Motor neuron (in vitro differentiated cells): Measurements from ENCODE around the gene P2RX3. TPM values are rescaled to one million over a fixed set of nuclear protein-coding genes. Genes with fewer than 3 reads are reported as not detected.

Experiments used
- ATAC-seq, 8 experiments: fragments of 200-7000 bp; cut with Tn5 transposase; replicated peaks in 6 of 8; 2 replicates each; pipeline ENCODE4 v1.8.0; 2021; ENCODE audit warnings: mild to moderate bottlenecking in 8 of 8, moderate library complexity in 8 of 8
- H3K27ac ChIP-seq, 2 donors: fragments of 250-450 bp; sonication (Bioruptor Pico); 2 replicates each; pipeline ENCODE4 v1.9.0; 2021; ENCODE audit warnings: antibody characterized with exemption in 2 of 2, mild to moderate bottlenecking in 2 of 2, moderate library complexity in 1 of 2
- H3K4me1 ChIP-seq, 2 donors: fragments of 250-450 bp; sonication (Bioruptor Pico); replicated peaks in 1 of 2; 2 replicates each; pipeline ENCODE4 v1.6.1; 2021; ENCODE audit warnings: antibody characterized with exemption in 2 of 2, mild to moderate bottlenecking in 2 of 2, moderate library complexity in 1 of 2
- H3K4me3 ChIP-seq, 5 donors: fragments of 250-450 bp; sonication (Bioruptor Pico); 2 replicates each; pipeline ENCODE4 v1.9.0; 2021; ENCODE audit warnings: antibody characterized with exemption in 5 of 5, mild to moderate bottlenecking in 5 of 5, moderate library complexity in 4 of 5
- WGBS, 10 experiments: fragments of 450-650 bp; shearing (Covaris generic); methylation state at CpG; one replicate each; pipeline ENCODE4 v1.0.0; 2022; 5-methylcytosine and 5-hydroxymethylcytosine counted together
- in situ Hi-C, 9 experiments: fragments of 400-800 bp; cut with MboI; loops; one replicate each; pipeline ENCODE4 v1.15.0; 2021; ENCODE audit warnings: low sequenced_read_pairs in 9 of 9, low pct_unique_long_range_greater_than_20kb in 2 of 9; ENCODE audit not compliant: unreplicated experiment in 9 of 9
- total RNA-seq, 8 experiments: library from RNA; unstranded; fragments of 300-600 nt; gene quantifications; 2 replicates each; pipeline versions ENCODE4 v1.2.3 to v1.2.4, GENCODE V29; 2022

P2RX3 gene
- total RNA-seq, 8 experiments from 2014 or later = 0.36 to 153 (median 99.5) TPM; not detected in 2

DNA sequence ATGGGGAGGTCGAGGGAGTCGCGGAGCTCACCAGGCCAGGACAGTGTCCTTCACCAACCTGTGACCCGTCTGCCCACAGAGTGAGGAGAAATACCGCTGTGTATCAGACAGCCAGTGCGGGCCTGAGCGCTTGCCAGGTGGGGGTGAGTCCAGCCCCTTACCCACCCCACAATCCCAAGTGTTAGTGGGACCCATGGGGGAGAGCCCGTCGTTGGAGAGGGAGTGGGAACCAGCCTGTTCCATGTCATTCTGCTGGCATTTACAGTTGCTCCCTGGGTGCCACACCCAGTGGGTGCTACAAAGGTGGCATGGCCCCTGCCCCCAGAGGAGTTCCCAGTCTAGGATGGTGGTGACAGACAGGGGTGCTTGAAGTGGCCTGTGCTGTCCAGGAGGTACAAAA, 9.2 kb downstream of the P2RX3 start:
- Histone ChIP-seq H3K4me1 (peaks cover 26 to 30% of the 10 kb centered on the region in 2 donors), H3K27ac (no peak overlapping the region), H3K4me3 (no peak overlapping the region)
- ATAC-seq = no peak
- in situ Hi-C loops = loop anchor here in 2 of 9 experiments (25.0 kb wide), 2 partner anchors 115 to 165 kb away; partner anchors contain the start of genes RTN4RL2 (in 1 of the 2) and SLC43A1 (in 1 of the 2)
- 90% methylated on average over 4 of the region's 9 CpGs; no CpG with 5 or more reads in 9 of the 10 experiments for WGBS, 10 experiments

- in situ Hi-C loops = loop anchor here in 2 of 9 experiments (25.0 kb wide), 2 partner anchors 114 to 164 kb away; partner anchors contain the start of genes RTN4RL2 (in 1 of the 2) and SLC43A1 (in 1 of the 2)
- no peak overlapping the region for H3K4me3 ChIP-seq
- WGBS, 10 experiments = 50 to 62% methylated on average over 2 to 4 of the region's 7 CpGs; no CpG with 5 or more reads in 8 of the 10 experiments
- peaks cover 19 to 29% of the 10 kb centered on the region in 2 donors for H3K4me1 ChIP-seq
- ATAC-seq = no peak
- no peak overlapping the region for H3K27ac ChIP-seq
Measured at GRCh38 chr11:57348052-57348451, 9.9 kb downstream of the P2RX3 start.

DNA sequence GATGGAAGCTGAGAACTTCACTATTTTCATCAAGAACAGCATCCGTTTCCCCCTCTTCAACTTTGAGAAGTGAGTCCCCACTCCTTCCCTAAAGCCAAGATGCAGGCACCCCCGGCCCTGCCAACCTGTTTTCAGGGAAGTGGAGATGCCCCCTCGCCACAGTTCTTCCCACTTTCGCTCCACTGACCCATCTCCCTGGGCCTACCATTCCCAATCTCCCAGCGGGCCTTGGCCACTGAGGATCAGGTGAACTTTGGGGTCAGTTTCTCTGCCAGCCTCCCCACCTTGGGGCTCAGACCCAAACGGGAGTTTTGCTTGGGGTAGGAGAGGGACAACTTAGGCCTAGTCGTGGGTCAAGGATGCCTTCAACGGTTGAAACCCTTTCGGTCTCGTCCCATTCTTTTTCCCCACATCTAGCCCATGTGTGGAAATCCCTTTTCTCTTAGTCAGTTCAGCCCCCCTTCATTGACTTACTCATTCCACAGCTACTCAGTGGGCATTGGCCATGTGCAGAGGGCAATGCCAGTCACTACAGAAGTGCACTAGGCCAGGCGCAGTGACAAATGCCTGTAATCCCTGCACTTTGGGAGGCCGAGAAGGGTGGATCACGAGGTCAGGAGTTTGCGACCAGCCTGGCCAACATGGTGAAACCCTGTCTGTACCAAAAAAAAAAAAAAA, 10.6 kb downstream of the P2RX3 start:
- in situ Hi-C loops = loop anchor here in 2 of 9 experiments (25.0 kb wide), 2 partner anchors 114 to 164 kb away; partner anchors contain the start of genes RTN4RL2 (in 1 of the 2) and SLC43A1 (in 1 of the 2)
- Histone ChIP-seq H3K4me3 (no peak overlapping the region), H3K27ac (no peak overlapping the region), H3K4me1 (peaks cover 17 to 27% of the 10 kb centered on the region in 2 donors)
- no peak for ATAC-seq
- 70 to 100% (median 92%) methylated on average over 2 to 6 of the region's 14 CpGs; no CpG with 5 or more reads in 3 of the 10 experiments for WGBS, 10 experiments

GRCh38 chr11:57349491-57350274, 11.5 kb downstream of the P2RX3 start:
- in situ Hi-C loops = loop anchor here in 4 of 9 experiments (25.0 kb wide), 4 partner anchors 113 to 188 kb away; partner anchors contain the start of genes RTN4RL2 (in 1 of the 4), SLC43A1 (in 1 of the 4), SMTNL1 (in 1 of the 4) and TIMM10 (in 1 of the 4)

DNA sequence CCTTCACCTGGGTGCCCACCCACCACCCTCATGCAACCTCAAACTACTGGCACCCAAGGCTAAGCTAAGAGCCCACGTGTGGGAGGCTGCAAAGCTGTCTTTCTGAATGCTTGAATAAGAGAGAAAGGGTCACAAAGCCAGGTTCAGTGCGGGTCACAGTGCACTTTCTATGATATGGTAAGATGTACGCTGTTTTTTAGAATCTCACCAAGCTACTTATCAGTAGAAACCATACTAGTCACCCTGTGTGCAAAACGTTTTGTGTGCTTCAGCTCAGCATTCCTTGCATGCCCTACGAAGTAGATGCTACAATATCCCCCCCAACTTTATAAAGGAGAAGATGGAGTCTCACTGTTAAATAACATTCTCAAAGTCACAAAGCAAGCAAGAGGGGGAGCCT, 14.9 kb downstream of the P2RX3 start:
- no peak overlapping the region for H3K27ac ChIP-seq
- 22 to 69% (median 50%) methylated on average over 1 to 4 of the region's 5 CpGs; no CpG with 5 or more reads in 3 of the 10 experiments for WGBS, 10 experiments
- ATAC-seq = no peak
- in situ Hi-C loops = loop anchor here in 2 of 9 experiments (25.0 kb wide), 2 partner anchors 134 to 184 kb away; partner anchors contain the start of genes SMTNL1 (in 1 of the 2) and TIMM10 (in 1 of the 2)
- peaks cover 5 to 17% of the 10 kb centered on the region in 2 donors for H3K4me1 ChIP-seq
- no peak overlapping the region for H3K4me3 ChIP-seq

More at GRCh38 chr11:57349491-57350274, 11.5 kb downstream of the P2RX3 start:
- Histone ChIP-seq H3K4me3 (no peak overlapping the region), H3K4me1 (peaks cover 11 to 25% of the 10 kb centered on the region in 2 donors), H3K27ac (no peak overlapping the region)
- WGBS, 10 experiments = 23 to 60% (median 40%) methylated on average over 1 to 10 of the region's 31 CpGs; no CpG with 5 or more reads in 3 of the 10 experiments
- peak; percentile 68 to 89 (median 78) for ATAC-seq

DNA sequence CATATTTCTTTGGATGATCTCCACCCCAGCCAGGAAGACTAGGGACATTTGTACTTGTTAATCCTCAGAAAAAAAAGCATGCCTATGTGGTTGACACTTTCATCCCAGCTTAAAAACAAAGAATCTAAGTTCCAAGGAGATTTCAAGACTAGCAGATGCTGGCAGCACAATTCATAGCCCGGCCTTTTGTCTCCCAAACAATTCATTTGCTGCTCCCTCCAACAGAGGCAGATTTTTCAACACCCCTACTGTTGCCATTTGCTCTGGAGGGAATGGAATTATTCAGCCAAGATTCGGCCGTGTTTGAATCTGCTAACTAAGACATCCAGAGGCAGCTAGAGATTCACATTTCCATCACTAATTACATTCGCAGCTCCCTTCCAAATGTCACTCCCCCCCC, 15.3 kb downstream of the P2RX3 start:
- Histone ChIP-seq H3K27ac (no peak overlapping the region), H3K4me3 (no peak overlapping the region), H3K4me1 (peaks cover 5 to 17% of the 10 kb centered on the region in 2 donors)
- WGBS, 10 experiments = 0 to 63% (median 11%) methylated on average over 1 to 4 of the region's 4 CpGs; no CpG with 5 or more reads in 4 of the 10 experiments
- in situ Hi-C loops = loop anchor here in 2 of 9 experiments (25.0 kb wide), 2 partner anchors 134 to 184 kb away; partner anchors contain the start of genes SMTNL1 (in 1 of the 2) and TIMM10 (in 1 of the 2)
- ATAC-seq = peak in 2 of 8 experiments; percentile 4 to 18

GRCh38 chr11:57353852-57354251, 15.7 kb downstream of the P2RX3 start:
- in situ Hi-C loops = loop anchor here in 2 of 9 experiments (25.0 kb wide), 2 partner anchors 133 to 183 kb away; partner anchors contain the start of genes SMTNL1 (in 1 of the 2) and TIMM10 (in 1 of the 2)
- ATAC-seq = no peak
- 40 to 70% (median 67%) methylated on average over 1 to 4 of the region's 4 CpGs; no CpG with 5 or more reads in 4 of the 10 experiments for WGBS, 10 experiments
- H3K4me1 ChIP-seq = peaks cover 5 to 18% of the 10 kb centered on the region in 2 donors
- no peak overlapping the region for H3K4me3 ChIP-seq
- H3K27ac ChIP-seq = no peak overlapping the region

DNA sequence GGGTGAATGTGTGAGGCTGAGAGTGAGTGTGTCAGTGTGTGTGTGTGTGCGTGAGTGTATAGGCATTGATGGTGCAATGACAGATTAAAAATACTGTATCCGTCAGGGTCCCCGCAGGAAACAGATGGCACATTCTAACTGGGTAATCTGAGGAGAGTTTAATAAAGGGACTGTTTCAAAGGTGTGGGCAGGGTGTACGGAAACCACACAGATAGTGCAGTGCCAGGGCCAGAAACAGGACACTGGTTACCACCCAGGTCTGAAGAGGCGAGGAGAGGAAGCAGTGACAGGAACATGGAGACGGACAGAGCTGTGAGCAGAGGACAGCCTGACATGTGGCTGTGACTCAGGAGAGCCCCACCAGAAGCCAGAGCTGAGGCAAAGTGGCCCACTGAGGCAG, 16.5 kb downstream of the P2RX3 start:
- ATAC-seq = no peak
- Histone ChIP-seq H3K4me3 (no peak overlapping the region), H3K4me1 (peaks cover 5 to 12% of the 10 kb centered on the region in 2 donors), H3K27ac (no peak overlapping the region)
- in situ Hi-C loops = loop anchor here in 2 of 9 experiments (25.0 kb wide), 2 partner anchors 133 to 183 kb away; partner anchors contain the start of genes SMTNL1 (in 1 of the 2) and TIMM10 (in 1 of the 2)
- WGBS, 10 experiments = 50 to 100% (median 100%) methylated on average over 1 to 5 of the region's 6 CpGs; no CpG with 5 or more reads in 5 of the 10 experiments

DNA sequence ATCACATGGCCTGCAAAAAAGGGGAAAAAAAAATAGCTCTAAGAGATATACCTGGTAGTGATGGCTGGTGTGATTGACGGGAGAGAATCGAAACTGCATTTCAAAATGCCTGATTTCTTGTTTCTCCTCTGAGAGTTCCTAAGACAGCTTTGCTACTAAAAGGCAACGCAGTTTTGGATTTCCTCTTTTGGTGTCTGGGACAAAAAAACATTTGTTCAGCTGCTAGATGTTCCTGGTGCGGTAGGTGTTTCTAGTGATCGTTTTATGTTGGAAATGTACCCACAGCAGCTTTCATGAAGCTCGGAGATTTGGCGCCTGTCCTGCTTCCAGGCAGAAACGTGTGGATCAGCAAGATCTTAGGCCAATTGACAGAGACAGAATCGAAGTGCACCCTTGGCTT, 18.1 kb downstream of the P2RX3 start:
- Histone ChIP-seq H3K27ac (no peak overlapping the region), H3K4me3 (no peak overlapping the region), H3K4me1 (peaks cover 5 to 11% of the 10 kb centered on the region in 2 donors)
- in situ Hi-C loops = loop anchor here in 2 of 9 experiments (25.0 kb wide), 2 partner anchors 131 to 181 kb away; partner anchors contain the start of genes SMTNL1 (in 1 of the 2) and TIMM10 (in 1 of the 2)
- WGBS, 10 experiments = 10 to 98% (median 75%) methylated on average over 2 to 9 of the region's 9 CpGs; no CpG with 5 or more reads in 1 of the 10 experiments
- no peak for ATAC-seq

DNA sequence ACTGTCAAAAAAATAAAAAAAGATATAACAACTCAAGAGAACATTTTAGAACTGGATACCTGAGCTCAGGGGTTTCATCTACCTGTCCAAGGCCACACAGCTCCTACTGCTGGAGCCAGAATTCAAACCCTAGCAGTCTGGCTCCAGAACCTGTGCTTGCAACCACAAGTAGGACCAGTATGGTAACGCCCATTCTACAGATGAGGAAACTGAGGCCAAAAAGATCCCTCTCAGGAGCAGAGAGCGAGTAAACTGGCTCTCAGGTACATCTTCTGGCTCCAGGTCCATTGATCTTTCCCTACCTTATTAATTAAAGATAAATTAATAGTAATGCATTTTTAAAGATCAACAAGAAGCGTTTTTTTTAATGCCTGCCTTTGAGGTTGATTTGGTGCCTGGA, 19.2 kb downstream of the P2RX3 start:
- ATAC-seq = no peak
- in situ Hi-C loops = loop anchor here in 2 of 9 experiments (25.0 kb wide), 2 partner anchors 130 to 180 kb away; partner anchors contain the start of genes SMTNL1 (in 1 of the 2) and TIMM10 (in 1 of the 2)
- no peak overlapping the region for H3K4me3 ChIP-seq
- peaks cover 5 to 11% of the 10 kb centered on the region in 2 donors for H3K4me1 ChIP-seq
- 0 to 100% (median 88%) methylated on average over 1 to 3 of the region's 3 CpGs for WGBS, 10 experiments
- no peak overlapping the region for H3K27ac ChIP-seq

DNA sequence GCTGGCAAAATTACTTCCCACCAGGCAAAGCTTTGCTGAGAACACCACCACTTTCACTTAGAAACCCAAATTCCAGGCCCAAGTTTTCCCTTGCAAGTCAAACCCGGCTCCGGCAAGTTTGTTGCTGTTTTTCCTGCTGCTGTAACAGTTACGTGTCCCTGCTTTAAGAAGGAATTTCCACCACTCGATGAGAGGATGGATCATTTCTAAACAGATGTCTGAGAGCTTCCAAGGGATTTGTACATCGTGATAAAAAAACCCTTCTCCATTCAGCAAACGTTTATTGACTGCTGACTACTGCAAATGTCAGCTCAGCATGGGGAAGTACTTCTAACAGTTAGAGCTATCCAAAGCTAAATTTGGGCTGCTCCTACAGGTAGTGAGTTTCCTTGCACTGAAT, 19.7 kb downstream of the P2RX3 start:
- Histone ChIP-seq H3K27ac (no peak overlapping the region), H3K4me1 (peaks cover 5 to 10% of the 10 kb centered on the region in 2 donors), H3K4me3 (no peak overlapping the region)
- 15 to 94% (median 67%) methylated on average over 2 to 6 of the region's 6 CpGs; no CpG with 5 or more reads in 1 of the 10 experiments for WGBS, 10 experiments
- no peak for ATAC-seq
- in situ Hi-C loops = loop anchor here in 2 of 9 experiments (25.0 kb wide), 2 partner anchors 129 to 179 kb away; partner anchors contain the start of genes SMTNL1 (in 1 of the 2) and TIMM10 (in 1 of the 2)

DNA sequence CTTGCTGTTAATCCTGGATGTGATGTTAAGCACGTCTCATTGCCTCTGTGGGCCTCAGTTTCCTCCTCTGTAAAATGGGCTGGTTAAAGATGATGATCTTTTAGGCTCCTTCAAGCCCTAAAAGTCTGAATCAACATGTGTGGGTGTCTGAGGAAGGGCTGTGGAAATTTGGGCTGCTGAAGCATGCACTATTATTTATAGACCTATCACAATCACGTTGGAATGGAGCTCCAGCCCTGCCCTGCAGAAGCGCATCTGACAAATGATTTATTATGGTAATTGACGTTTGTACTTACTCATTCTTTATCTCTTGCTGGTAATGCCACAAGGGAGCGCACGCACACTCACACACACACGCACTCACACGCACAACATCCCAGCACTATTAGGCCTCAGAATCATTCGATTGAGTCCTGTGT, 20.4 kb downstream of the P2RX3 start:
- ATAC-seq = peak in 2 of 8 experiments; percentile 48 to 59
- Histone ChIP-seq H3K4me1 (peaks cover under 1 to 3% of the 10 kb centered on the region in 2 donors), H3K27ac (no peak overlapping the region), H3K4me3 (no peak overlapping the region)
- in situ Hi-C loops = loop anchor here in 2 of 9 experiments (25.0 kb wide), 2 partner anchors 129 to 179 kb away; partner anchors contain the start of genes SMTNL1 (in 1 of the 2) and TIMM10 (in 1 of the 2)
- 40 to 100% (median 73%) methylated on average over 1 to 7 of the region's 9 CpGs; no CpG with 5 or more reads in 4 of the 10 experiments for WGBS, 10 experiments
